ENCODE results near the gene DIP2C. TPM values are rescaled to one million over a fixed set of nuclear protein-coding genes. Genes with fewer than 3 reads are reported as not detected.

DIP2C gene
- total RNA-seq, 1 experiment from 2014 or later, result 11.0 TPM

DNA sequence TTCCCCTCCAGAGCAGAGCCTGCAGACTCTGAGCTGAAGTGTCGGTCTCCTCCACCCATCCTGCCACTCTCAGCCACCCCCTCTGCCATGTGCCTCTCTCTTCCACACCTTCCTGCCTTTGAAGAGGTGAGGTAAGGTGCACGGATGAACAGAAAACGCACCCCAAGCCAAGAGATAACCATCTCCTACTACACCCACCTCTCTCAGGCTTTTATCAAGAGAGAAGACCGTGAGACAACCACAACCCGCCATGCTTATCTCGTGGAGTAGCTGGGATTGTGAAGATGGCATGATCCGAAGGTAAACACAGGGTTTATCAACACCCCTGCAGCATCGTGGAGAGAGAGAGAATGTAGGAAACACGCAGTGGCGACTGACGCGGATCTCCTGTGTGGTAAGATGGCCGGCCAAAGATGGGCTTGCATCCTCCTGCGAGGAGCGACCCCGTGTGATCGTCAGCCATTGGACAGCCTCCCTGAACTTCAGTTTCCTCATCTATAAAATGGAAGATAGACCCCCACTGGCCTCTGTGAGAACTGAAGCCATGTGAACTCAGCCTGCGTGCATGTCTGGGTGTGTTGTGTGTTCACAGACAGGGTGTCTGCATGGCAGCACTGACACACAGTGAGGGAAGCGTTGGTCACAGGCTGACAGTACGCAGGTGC, 219.0 kb downstream of the DIP2C start:
- ChIA-PET CTCF (no interaction called here), POLR2A (interaction anchor here (0.6 kb wide), 1 partner anchor 128 kb away, joined by 4 read pairs; no protein-coding TSS in a partner anchor)
- Mint-ChIP-seq H3K27me3 (ENCODE audit: low read depth) (no peaks in the 10 kb centered on the region), H3K9me3 (no peaks in the 10 kb centered on the region), H3K4me1 (no peaks in the 10 kb centered on the region), H3K4me3 (no peak overlapping the region), H3K27ac (no peak overlapping the region; the same call in 1 of the 2 replicates), H3K36me3 (peaks cover 21% of the 10 kb centered on the region)
- DNase-seq (ENCODE audit: low spot score), result no peak
- no peak for TF ChIP-seq OVOL2 (CRISPR knock-in tag; IDR thresholded peaks at IDR 0.05; ENCODE audit: borderline replicate concordance)
- TF ChIP-seq, protein P1, sequence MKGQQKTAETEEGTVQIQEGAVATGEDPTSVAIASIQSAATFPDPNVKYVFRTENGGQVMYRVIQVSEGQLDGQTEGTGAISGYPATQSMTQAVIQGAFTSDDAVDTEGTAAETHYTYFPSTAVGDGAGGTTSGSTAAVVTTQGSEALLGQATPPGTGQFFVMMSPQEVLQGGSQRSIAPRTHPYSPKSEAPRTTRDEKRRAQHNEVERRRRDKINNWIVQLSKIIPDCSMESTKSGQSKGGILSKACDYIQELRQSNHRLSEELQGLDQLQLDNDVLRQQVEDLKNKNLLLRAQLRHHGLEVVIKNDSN (CRISPR knock-in tag; IDR thresholded peaks at IDR 0.05), result no peak
- TF ChIP-seq FOXK1 (CRISPR knock-in tag; IDR thresholded peaks at IDR 0.05), result no peak
- no peak for TF ChIP-seq GABPB1 (CRISPR knock-in tag; IDR thresholded peaks at IDR 0.05)
- TF ChIP-seq, protein P2, sequence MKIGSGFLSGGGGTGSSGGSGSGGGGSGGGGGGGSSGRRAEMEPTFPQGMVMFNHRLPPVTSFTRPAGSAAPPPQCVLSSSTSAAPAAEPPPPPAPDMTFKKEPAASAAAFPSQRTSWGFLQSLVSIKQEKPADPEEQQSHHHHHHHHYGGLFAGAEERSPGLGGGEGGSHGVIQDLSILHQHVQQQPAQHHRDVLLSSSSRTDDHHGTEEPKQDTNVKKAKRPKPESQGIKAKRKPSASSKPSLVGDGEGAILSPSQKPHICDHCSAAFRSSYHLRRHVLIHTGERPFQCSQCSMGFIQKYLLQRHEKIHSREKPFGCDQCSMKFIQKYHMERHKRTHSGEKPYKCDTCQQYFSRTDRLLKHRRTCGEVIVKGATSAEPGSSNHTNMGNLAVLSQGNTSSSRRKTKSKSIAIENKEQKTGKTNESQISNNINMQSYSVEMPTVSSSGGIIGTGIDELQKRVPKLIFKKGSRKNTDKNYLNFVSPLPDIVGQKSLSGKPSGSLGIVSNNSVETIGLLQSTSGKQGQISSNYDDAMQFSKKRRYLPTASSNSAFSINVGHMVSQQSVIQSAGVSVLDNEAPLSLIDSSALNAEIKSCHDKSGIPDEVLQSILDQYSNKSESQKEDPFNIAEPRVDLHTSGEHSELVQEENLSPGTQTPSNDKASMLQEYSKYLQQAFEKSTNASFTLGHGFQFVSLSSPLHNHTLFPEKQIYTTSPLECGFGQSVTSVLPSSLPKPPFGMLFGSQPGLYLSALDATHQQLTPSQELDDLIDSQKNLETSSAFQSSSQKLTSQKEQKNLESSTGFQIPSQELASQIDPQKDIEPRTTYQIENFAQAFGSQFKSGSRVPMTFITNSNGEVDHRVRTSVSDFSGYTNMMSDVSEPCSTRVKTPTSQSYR (CRISPR knock-in tag; IDR thresholded peaks at IDR 0.05), result no peak
- TF ChIP-seq KAT7 (CRISPR knock-in tag; IDR thresholded peaks at IDR 0.05; ENCODE audit: borderline replicate concordance), result no peak
- no peak for TF ChIP-seq SMAD4 (CRISPR knock-in tag; IDR thresholded peaks at IDR 0.05)
- no peak for TF ChIP-seq ZBTB21 (CRISPR knock-in tag; IDR thresholded peaks at IDR 0.05; ENCODE audit: borderline replicate concordance)
- TF ChIP-seq CBFB (CRISPR knock-in tag; IDR thresholded peaks at IDR 0.05; ENCODE audit: low read depth), result no peak
- TF ChIP-seq, protein P3, sequence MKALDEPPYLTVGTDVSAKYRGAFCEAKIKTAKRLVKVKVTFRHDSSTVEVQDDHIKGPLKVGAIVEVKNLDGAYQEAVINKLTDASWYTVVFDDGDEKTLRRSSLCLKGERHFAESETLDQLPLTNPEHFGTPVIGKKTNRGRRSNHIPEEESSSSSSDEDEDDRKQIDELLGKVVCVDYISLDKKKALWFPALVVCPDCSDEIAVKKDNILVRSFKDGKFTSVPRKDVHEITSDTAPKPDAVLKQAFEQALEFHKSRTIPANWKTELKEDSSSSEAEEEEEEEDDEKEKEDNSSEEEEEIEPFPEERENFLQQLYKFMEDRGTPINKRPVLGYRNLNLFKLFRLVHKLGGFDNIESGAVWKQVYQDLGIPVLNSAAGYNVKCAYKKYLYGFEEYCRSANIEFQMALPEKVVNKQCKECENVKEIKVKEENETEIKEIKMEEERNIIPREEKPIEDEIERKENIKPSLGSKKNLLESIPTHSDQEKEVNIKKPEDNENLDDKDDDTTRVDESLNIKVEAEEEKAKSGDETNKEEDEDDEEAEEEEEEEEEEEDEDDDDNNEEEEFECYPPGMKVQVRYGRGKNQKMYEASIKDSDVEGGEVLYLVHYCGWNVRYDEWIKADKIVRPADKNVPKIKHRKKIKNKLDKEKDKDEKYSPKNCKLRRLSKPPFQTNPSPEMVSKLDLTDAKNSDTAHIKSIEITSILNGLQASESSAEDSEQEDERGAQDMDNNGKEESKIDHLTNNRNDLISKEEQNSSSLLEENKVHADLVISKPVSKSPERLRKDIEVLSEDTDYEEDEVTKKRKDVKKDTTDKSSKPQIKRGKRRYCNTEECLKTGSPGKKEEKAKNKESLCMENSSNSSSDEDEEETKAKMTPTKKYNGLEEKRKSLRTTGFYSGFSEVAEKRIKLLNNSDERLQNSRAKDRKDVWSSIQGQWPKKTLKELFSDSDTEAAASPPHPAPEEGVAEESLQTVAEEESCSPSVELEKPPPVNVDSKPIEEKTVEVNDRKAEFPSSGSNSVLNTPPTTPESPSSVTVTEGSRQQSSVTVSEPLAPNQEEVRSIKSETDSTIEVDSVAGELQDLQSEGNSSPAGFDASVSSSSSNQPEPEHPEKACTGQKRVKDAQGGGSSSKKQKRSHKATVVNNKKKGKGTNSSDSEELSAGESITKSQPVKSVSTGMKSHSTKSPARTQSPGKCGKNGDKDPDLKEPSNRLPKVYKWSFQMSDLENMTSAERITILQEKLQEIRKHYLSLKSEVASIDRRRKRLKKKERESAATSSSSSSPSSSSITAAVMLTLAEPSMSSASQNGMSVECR (CRISPR knock-in tag; IDR thresholded peaks at IDR 0.05; ENCODE audit: borderline replicate concordance), result no peak
- no peak for TF ChIP-seq EMX1 (CRISPR knock-in tag; IDR thresholded peaks at IDR 0.05)
- no peak for TF ChIP-seq RELA (CRISPR knock-in tag; IDR thresholded peaks at IDR 0.05; ENCODE audit: borderline replicate concordance)
- TF ChIP-seq, protein P4, sequence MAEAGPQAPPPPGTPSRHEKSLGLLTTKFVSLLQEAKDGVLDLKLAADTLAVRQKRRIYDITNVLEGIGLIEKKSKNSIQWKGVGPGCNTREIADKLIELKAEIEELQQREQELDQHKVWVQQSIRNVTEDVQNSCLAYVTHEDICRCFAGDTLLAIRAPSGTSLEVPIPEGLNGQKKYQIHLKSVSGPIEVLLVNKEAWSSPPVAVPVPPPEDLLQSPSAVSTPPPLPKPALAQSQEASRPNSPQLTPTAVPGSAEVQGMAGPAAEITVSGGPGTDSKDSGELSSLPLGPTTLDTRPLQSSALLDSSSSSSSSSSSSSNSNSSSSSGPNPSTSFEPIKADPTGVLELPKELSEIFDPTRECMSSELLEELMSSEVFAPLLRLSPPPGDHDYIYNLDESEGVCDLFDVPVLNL (CRISPR knock-in tag; IDR thresholded peaks at IDR 0.05; ENCODE audit: borderline replicate concordance, low read depth), result no peak
- no peak for TF ChIP-seq NR2C2 (CRISPR knock-in tag; IDR thresholded peaks at IDR 0.05)
- TF ChIP-seq, protein P5, sequence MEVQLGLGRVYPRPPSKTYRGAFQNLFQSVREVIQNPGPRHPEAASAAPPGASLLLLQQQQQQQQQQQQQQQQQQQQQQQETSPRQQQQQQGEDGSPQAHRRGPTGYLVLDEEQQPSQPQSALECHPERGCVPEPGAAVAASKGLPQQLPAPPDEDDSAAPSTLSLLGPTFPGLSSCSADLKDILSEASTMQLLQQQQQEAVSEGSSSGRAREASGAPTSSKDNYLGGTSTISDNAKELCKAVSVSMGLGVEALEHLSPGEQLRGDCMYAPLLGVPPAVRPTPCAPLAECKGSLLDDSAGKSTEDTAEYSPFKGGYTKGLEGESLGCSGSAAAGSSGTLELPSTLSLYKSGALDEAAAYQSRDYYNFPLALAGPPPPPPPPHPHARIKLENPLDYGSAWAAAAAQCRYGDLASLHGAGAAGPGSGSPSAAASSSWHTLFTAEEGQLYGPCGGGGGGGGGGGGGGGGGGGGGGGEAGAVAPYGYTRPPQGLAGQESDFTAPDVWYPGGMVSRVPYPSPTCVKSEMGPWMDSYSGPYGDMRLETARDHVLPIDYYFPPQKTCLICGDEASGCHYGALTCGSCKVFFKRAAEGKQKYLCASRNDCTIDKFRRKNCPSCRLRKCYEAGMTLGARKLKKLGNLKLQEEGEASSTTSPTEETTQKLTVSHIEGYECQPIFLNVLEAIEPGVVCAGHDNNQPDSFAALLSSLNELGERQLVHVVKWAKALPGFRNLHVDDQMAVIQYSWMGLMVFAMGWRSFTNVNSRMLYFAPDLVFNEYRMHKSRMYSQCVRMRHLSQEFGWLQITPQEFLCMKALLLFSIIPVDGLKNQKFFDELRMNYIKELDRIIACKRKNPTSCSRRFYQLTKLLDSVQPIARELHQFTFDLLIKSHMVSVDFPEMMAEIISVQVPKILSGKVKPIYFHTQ (CRISPR knock-in tag; IDR thresholded peaks at IDR 0.05), result no peak
- TF ChIP-seq, protein P6, sequence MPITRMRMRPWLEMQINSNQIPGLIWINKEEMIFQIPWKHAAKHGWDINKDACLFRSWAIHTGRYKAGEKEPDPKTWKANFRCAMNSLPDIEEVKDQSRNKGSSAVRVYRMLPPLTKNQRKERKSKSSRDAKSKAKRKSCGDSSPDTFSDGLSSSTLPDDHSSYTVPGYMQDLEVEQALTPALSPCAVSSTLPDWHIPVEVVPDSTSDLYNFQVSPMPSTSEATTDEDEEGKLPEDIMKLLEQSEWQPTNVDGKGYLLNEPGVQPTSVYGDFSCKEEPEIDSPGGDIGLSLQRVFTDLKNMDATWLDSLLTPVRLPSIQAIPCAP (CRISPR knock-in tag; IDR thresholded peaks at IDR 0.05), result no peak
- no peak for TF ChIP-seq SP1 (CRISPR knock-in tag; conservative IDR thresholded peaks at IDR 0.05)
- TF ChIP-seq, protein P7, sequence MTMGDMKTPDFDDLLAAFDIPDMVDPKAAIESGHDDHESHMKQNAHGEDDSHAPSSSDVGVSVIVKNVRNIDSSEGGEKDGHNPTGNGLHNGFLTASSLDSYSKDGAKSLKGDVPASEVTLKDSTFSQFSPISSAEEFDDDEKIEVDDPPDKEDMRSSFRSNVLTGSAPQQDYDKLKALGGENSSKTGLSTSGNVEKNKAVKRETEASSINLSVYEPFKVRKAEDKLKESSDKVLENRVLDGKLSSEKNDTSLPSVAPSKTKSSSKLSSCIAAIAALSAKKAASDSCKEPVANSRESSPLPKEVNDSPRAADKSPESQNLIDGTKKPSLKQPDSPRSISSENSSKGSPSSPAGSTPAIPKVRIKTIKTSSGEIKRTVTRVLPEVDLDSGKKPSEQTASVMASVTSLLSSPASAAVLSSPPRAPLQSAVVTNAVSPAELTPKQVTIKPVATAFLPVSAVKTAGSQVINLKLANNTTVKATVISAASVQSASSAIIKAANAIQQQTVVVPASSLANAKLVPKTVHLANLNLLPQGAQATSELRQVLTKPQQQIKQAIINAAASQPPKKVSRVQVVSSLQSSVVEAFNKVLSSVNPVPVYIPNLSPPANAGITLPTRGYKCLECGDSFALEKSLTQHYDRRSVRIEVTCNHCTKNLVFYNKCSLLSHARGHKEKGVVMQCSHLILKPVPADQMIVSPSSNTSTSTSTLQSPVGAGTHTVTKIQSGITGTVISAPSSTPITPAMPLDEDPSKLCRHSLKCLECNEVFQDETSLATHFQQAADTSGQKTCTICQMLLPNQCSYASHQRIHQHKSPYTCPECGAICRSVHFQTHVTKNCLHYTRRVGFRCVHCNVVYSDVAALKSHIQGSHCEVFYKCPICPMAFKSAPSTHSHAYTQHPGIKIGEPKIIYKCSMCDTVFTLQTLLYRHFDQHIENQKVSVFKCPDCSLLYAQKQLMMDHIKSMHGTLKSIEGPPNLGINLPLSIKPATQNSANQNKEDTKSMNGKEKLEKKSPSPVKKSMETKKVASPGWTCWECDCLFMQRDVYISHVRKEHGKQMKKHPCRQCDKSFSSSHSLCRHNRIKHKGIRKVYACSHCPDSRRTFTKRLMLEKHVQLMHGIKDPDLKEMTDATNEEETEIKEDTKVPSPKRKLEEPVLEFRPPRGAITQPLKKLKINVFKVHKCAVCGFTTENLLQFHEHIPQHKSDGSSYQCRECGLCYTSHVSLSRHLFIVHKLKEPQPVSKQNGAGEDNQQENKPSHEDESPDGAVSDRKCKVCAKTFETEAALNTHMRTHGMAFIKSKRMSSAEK (CRISPR knock-in tag; IDR thresholded peaks at IDR 0.05; ENCODE audit: borderline replicate concordance), result no peak
- ATAC-seq, result no peak

All from WTC11 (cell line).